Measurements from ENCODE around the gene TIAM1.

Gene TIAM1

GRCh38 chr21:31298618-31299269 is 45.3 kb downstream of the TIAM1 start:
- CTCF ChIA-PET = no interaction called here
- POLR2A ChIA-PET = no interaction called here
- no peak for TF ChIP-seq CTCF (IDR thresholded peaks at IDR 0.05; ENCODE audit: control extremely low read depth, extremely low read depth, low read depth, missing control alignments)
- no peak for DNase-seq (ENCODE audit: extremely low spot score)

- ChIA-PET CTCF (no interaction called here), POLR2A (no interaction called here)
- no peak for TF ChIP-seq CTCF (IDR thresholded peaks at IDR 0.05; ENCODE audit: control extremely low read depth, extremely low read depth, low read depth, missing control alignments)
- DNase-seq (ENCODE audit: extremely low spot score) = no peak
These were observed 46.3 kb downstream of the TIAM1 start for GRCh38 chr21:31297806-31298205.

- ChIA-PET POLR2A (no interaction called here), CTCF (no interaction called here)
- no peak for DNase-seq (ENCODE audit: extremely low spot score)
- no peak for TF ChIP-seq CTCF (IDR thresholded peaks at IDR 0.05; ENCODE audit: control extremely low read depth, extremely low read depth, low read depth, missing control alignments)
These were observed 48.4 kb downstream of the TIAM1 start for GRCh38 chr21:31295676-31296075.

- no peak for DNase-seq (ENCODE audit: extremely low spot score)
- POLR2A ChIA-PET = no interaction called here
- no peak for TF ChIP-seq CTCF (IDR thresholded peaks at IDR 0.05; ENCODE audit: control extremely low read depth, extremely low read depth, low read depth, missing control alignments)
- CTCF ChIA-PET = interaction anchor here (1.1 kb wide), 1 partner anchor 13 kb away, joined by 3 read pairs; no protein-coding TSS in a partner anchor
These were observed 49.4 kb downstream of the TIAM1 start for GRCh38 chr21:31294691-31295090.

GRCh38 chr21:31293986-31294385 is 50.1 kb downstream of the TIAM1 start:
- no peak for TF ChIP-seq CTCF (IDR thresholded peaks at IDR 0.05; ENCODE audit: control extremely low read depth, extremely low read depth, low read depth, missing control alignments)
- DNase-seq (ENCODE audit: extremely low spot score) = no peak
- ChIA-PET POLR2A (no interaction called here), CTCF (interaction anchor here (1.1 to 1.3 kb wide), 2 partner anchors 9 to 14 kb away, joined by 3 read pairs; no protein-coding TSS in a partner anchor)

GRCh38 chr21:31290765-31291164 is 53.3 kb downstream of the TIAM1 start:
- DNase-seq (ENCODE audit: extremely low spot score) = no peak
- ChIA-PET CTCF (interaction anchor here (0.5 kb wide), 1 partner anchor 9 kb away, joined by 3 read pairs; no protein-coding TSS in a partner anchor), POLR2A (no interaction called here)

More at GRCh38 chr21:31290765-31291164, 53.3 kb downstream of the TIAM1 start:
- TF ChIP-seq CTCF (IDR thresholded peaks at IDR 0.05; ENCODE audit: control extremely low read depth, extremely low read depth, low read depth, missing control alignments) = no peak
